Stomach (tissue), 9 donors: ENCODE data around the gene MAGIX. TPM values are rescaled to one million over a fixed set of nuclear protein-coding genes. Genes with fewer than 3 reads are reported as not detected.

Source experiments
- DNase-seq, 2 donors: peaks; one replicate each; pipeline versions ENCODE4 v3.0.0 to v3.0.0-alpha.2; 2013 to 2019
- H3K27ac ChIP-seq, 5 donors: fragments of 200-600 bp in 4 of 5; sonication (generic) in 4 of 5; one replicate each; pipeline ENCODE4 v1.5.1; 2013 to 2019; ENCODE audit warnings: mild to moderate bottlenecking in 1 of 5, moderate library complexity in 1 of 5
- H3K27me3 ChIP-seq, 3 donors: fragments of 200-600 bp; sonication (generic); one replicate each; pipeline ENCODE4 v1.5.1; 2017 to 2019; ENCODE audit warnings: mixed run types in 1 of 3
- H3K36me3 ChIP-seq, 4 donors: fragments of 200-600 bp; sonication (generic); 1 replicate in 3 of 4; 2 replicates in 1 of 4; pipeline ENCODE4 v1.5.1; 2016 to 2019
- H3K4me1 ChIP-seq, 4 donors: fragments of 200-600 bp; sonication (generic); one replicate each; pipeline ENCODE4 v1.5.1; 2016 to 2019
- H3K4me3 ChIP-seq, 4 donors: fragments of 200-600 bp; sonication (generic) in 3 of 4; one replicate each; pipeline ENCODE4 v1.5.1; 2016 to 2019; ENCODE audit warnings: mild to moderate bottlenecking in 1 of 4
- H3K9me3 ChIP-seq, 4 donors: fragments of 200-600 bp; sonication (generic); one replicate each; pipeline ENCODE4 v1.5.1; 2016 to 2019
- EP300 ChIP-seq: sonication (generic); formaldehyde crosslinking; IDR thresholded peaks from one replicate; pipeline ENCODE4 v1.6.1; 2017; ENCODE audit warnings: antibody characterized with exemption
- POLR2A ChIP-seq, 4 donors: fragments of 450-650 bp; IDR thresholded peaks; one replicate each; pipeline ENCODE4 v1.6.1; 2016; ENCODE audit warnings: antibody characterized with exemption in 4 of 4, control low read depth in 2 of 4, mild to moderate bottlenecking in 1 of 4, moderate library complexity in 1 of 4
- POLR2AphosphoS5 ChIP-seq, 3 donors: sonication (generic); formaldehyde crosslinking; IDR thresholded peaks; one replicate each; pipeline ENCODE4 v1.6.1; 2016; ENCODE audit warnings: antibody characterized with exemption in 3 of 3
- WGBS, 5 donors: extraction: QIAGEN DNeasy Blood & Tissue Kit in 3 of 5; methylation state at CpG; one replicate each; pipeline versions ENCODE4 v1.1.5 to v1.1.7; 2013 to 2018; 5-methylcytosine and 5-hydroxymethylcytosine counted together
- intact Hi-C: fragments of 100-400 bp; cut with DNase I; formaldehyde crosslinking; loops from one replicate; pipeline ENCODE4 v1.15.1; 2023; ENCODE audit warnings: low total_unique reads
- polyA plus RNA-seq, 3 donors: library from polyadenylated mRNA; stranded (reverse); fragments of 200-250 nt; gene quantifications; one replicate each; pipeline ENCODE4 v1.2.3, GENCODE V29; 2013
- total RNA-seq, 5 donors: library from RNA; depleted of rRNA; stranded (reverse); fragments of >200 nt; gene quantifications; one replicate each; pipeline versions ENCODE4 v1.1.0 to v1.2.3, GENCODE V29; 2014 to 2016
- TF ChIP-seq, protein P1 (sequence below), 7 experiments: fragments of 450-650 bp in 4 of 7; fragments of 200-600 bp in 3 of 7; sonication (generic) in 3 of 7; IDR thresholded peaks; one replicate each; pipeline ENCODE4 v1.5.1; 2016 to 2019; ENCODE audit warnings: antibody characterized with exemption in 7 of 7, control low read depth in 2 of 7, mild to moderate bottlenecking in 1 of 7
- donor health status: healthy with polysubstance abuse.
- donor health status: Bipolar disorder and iron deficiency.
- donor health status: healthy.

The MAGIX gene
- total and polyA plus RNA-seq, 8 donors: 4.7 to 43.2 (median 25.2) TPM

DNA sequence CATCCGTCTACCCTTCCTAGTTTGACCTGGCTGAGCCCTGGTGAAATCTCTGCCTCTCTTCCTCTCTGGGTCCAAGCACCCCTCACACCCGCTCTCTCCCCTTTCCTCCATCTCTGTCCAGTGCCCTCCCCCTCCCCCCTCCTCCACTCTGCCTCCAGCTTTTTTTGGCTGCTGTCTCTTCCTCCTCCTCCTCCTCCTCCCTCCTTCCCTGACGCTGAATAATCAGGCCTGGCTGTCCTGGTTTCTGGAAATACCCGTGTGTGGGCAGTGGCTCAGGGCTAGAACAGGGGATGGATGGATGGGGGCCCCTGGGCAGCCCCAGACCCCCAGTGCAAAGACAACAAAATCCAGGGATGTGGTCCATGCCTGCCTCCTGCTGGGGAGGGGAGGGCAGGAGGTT is 42.2 kb downstream of the MAGIX start:
- Histone ChIP-seq H3K36me3 (no peaks in the 10 kb centered on the region), H3K27ac (no peak overlapping the region), H3K27me3 (peaks cover 0 to 10% (median 0%) of the 10 kb centered on the region in 3 donors), H3K9me3 (no peaks in the 10 kb centered on the region), H3K4me1 (peaks cover 0 to 12% (median 5%) of the 10 kb centered on the region in 4 donors), H3K4me3 (no peak overlapping the region)
- TF ChIP-seq POLR2AphosphoS5 (IDR thresholded peaks at IDR 0.05): no peak
- no peak for TF ChIP-seq POLR2A (IDR thresholded peaks at IDR 0.05)
- TF ChIP-seq, protein P1, sequence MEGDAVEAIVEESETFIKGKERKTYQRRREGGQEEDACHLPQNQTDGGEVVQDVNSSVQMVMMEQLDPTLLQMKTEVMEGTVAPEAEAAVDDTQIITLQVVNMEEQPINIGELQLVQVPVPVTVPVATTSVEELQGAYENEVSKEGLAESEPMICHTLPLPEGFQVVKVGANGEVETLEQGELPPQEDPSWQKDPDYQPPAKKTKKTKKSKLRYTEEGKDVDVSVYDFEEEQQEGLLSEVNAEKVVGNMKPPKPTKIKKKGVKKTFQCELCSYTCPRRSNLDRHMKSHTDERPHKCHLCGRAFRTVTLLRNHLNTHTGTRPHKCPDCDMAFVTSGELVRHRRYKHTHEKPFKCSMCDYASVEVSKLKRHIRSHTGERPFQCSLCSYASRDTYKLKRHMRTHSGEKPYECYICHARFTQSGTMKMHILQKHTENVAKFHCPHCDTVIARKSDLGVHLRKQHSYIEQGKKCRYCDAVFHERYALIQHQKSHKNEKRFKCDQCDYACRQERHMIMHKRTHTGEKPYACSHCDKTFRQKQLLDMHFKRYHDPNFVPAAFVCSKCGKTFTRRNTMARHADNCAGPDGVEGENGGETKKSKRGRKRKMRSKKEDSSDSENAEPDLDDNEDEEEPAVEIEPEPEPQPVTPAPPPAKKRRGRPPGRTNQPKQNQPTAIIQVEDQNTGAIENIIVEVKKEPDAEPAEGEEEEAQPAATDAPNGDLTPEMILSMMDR (IDR thresholded peaks at IDR 0.05): no peak
- no peak for TF ChIP-seq EP300
- DNase-seq: no peak
- intact Hi-C loops: no loop called here
- whole genome bisulfite sequencing, 5 donors: 44 to 71% (median 49%) methylated on average over 4 of the region's 4 CpGs

DNA sequence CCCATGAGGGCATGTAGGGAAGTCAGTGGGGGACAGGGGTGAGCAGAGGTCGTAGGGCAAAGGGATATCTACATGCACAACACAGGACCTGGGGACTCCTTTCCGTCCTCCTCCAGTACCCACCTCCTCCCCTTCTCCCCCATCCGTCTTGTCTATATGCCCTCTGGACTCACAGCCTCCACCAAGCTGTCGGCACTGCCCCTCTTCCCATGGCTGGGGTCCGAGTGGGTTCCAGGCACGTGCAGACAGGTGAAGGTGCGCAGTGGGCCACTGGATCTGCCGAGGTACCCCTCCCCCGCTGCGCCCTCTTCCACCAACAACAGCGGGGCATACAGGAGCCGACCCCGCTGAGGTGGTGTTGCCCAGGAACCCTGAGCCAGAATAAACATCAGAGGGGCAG is 42.9 kb downstream of the MAGIX start:
- peaks cover 0 to 6% (median 2%) of the 10 kb centered on the region in 4 donors for H3K4me1 ChIP-seq
- H3K27me3 ChIP-seq: peaks cover 0 to 10% (median 0%) of the 10 kb centered on the region in 3 donors
- H3K27ac ChIP-seq: no peak overlapping the region
- no peak overlapping the region for H3K4me3 ChIP-seq
- no peaks in the 10 kb centered on the region for H3K36me3 ChIP-seq
- H3K9me3 ChIP-seq: no peaks in the 10 kb centered on the region
- intact Hi-C loops: no loop called here
- 61 to 82% (median 76%) methylated on average over 2 to 13 of the region's 13 CpGs for WGBS, 5 donors
- TF ChIP-seq, protein P1 (IDR thresholded peaks at IDR 0.05): no peak
- no peak for TF ChIP-seq EP300
- TF ChIP-seq POLR2AphosphoS5 (IDR thresholded peaks at IDR 0.05): no peak
- no peak for TF ChIP-seq POLR2A (IDR thresholded peaks at IDR 0.05)
- no peak for DNase-seq

- Histone ChIP-seq H3K27ac (no peak overlapping the region), H3K27me3 (peaks cover 0 to 10% (median 0%) of the 10 kb centered on the region in 3 donors), H3K36me3 (no peaks in the 10 kb centered on the region), H3K4me1 (no peaks in the 10 kb centered on the region), H3K9me3 (no peaks in the 10 kb centered on the region), H3K4me3 (no peak overlapping the region)
- intact Hi-C loops: no loop called here
- no peak for TF ChIP-seq POLR2AphosphoS5 (IDR thresholded peaks at IDR 0.05)
- TF ChIP-seq, protein P1 (IDR thresholded peaks at IDR 0.05): no peak
- TF ChIP-seq EP300: no peak
- TF ChIP-seq POLR2A (IDR thresholded peaks at IDR 0.05): no peak
- WGBS, 5 donors: 65 to 89% (median 76%) methylated on average over 2 to 8 of the region's 8 CpGs
- no peak for DNase-seq
Measured at GRCh38 chrX:49206543-49206942, 44.0 kb downstream of the MAGIX start.

DNA sequence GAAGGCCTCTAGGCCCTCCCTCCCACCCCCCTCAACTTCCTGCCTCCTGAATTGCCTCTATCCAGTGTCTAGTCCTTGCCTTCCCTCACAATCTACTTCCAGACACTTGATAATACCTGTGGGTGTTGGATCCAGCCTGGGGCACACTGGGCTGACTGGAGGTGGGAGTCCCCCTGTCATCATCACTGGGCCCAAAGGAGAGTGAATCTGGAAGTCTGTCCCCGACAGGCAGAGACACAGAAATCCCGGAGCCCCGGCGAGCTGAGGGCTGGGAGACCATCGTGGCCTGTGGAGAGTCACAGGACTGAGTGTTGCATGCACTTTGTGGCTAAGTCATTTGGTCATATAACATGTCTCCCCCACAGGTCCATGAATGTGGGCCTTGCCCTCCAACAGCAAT is 45.8 kb downstream of the MAGIX start:
- Histone ChIP-seq H3K27me3 (peaks cover 0 to 10% (median 0%) of the 10 kb centered on the region in 3 donors), H3K4me1 (no peaks in the 10 kb centered on the region), H3K4me3 (no peak overlapping the region), H3K27ac (no peak overlapping the region), H3K36me3 (no peaks in the 10 kb centered on the region), H3K9me3 (no peaks in the 10 kb centered on the region)
- TF ChIP-seq POLR2A (IDR thresholded peaks at IDR 0.05) (no peak), EP300 (no peak), POLR2AphosphoS5 (IDR thresholded peaks at IDR 0.05) (no peak)
- TF ChIP-seq, protein P1 (IDR thresholded peaks at IDR 0.05): no peak
- intact Hi-C loops: no loop called here
- DNase-seq: no peak
- WGBS, 5 donors: 85 to 96% (median 91%) methylated on average over 5 of the region's 5 CpGs
